ENCODE measurements around the gene CRYAA.

The CRYAA gene

GRCh38 chr21:43187715-43188114 lies 18.9 kb downstream of the CRYAA start:
- no peak overlapping the region for H3K27ac ChIP-seq (ENCODE audit: low read depth, low read length)
- H3K4me3 ChIP-seq (ENCODE audit: low read length) = no peak overlapping the region
- no peak overlapping the region for H3K9ac ChIP-seq (ENCODE audit: low read length)
- no peaks in the 10 kb centered on the region for H3K36me3 ChIP-seq (ENCODE audit: control insufficient read depth, insufficient read depth, low read length)
- H3K4me1 ChIP-seq (ENCODE audit: control insufficient read depth, insufficient read depth, low read length) = no peaks in the 10 kb centered on the region
- peaks cover under 1% of the 10 kb centered on the region for H3K27me3 ChIP-seq (ENCODE audit: control insufficient read depth, insufficient read depth, low read length)

GRCh38 chr21:43188181-43188580 lies 19.4 kb downstream of the CRYAA start:
- Histone ChIP-seq H3K4me3 (ENCODE audit: low read length) (no peak overlapping the region), H3K27ac (ENCODE audit: low read depth, low read length) (no peak overlapping the region), H3K27me3 (ENCODE audit: control insufficient read depth, insufficient read depth, low read length) (peaks cover 3% of the 10 kb centered on the region), H3K9ac (ENCODE audit: low read length) (no peak overlapping the region), H3K36me3 (ENCODE audit: control insufficient read depth, insufficient read depth, low read length) (no peaks in the 10 kb centered on the region), H3K4me1 (ENCODE audit: control insufficient read depth, insufficient read depth, low read length) (no peaks in the 10 kb centered on the region)

GRCh38 chr21:43188592-43189210 lies 19.9 kb downstream of the CRYAA start:
- H3K27ac ChIP-seq (ENCODE audit: low read depth, low read length) = no peak overlapping the region
- no peaks in the 10 kb centered on the region for H3K36me3 ChIP-seq (ENCODE audit: control insufficient read depth, insufficient read depth, low read length)
- no peaks in the 10 kb centered on the region for H3K4me1 ChIP-seq (ENCODE audit: control insufficient read depth, insufficient read depth, low read length)
- H3K9ac ChIP-seq (ENCODE audit: low read length) = no peak overlapping the region
- no peak overlapping the region for H3K4me3 ChIP-seq (ENCODE audit: low read length)
- H3K27me3 ChIP-seq (ENCODE audit: control insufficient read depth, insufficient read depth, low read length) = peaks cover 3% of the 10 kb centered on the region

GRCh38 chr21:43189936-43190335 lies 21.1 kb downstream of the CRYAA start:
- peaks cover 3% of the 10 kb centered on the region for H3K27me3 ChIP-seq (ENCODE audit: control insufficient read depth, insufficient read depth, low read length)
- no peaks in the 10 kb centered on the region for H3K4me1 ChIP-seq (ENCODE audit: control insufficient read depth, insufficient read depth, low read length)
- H3K27ac ChIP-seq (ENCODE audit: low read depth, low read length) = no peak overlapping the region
- H3K9ac ChIP-seq (ENCODE audit: low read length) = no peak overlapping the region
- H3K4me3 ChIP-seq (ENCODE audit: low read length) = no peak overlapping the region
- no peaks in the 10 kb centered on the region for H3K36me3 ChIP-seq (ENCODE audit: control insufficient read depth, insufficient read depth, low read length)

- Histone ChIP-seq H3K27ac (ENCODE audit: low read depth, low read length) (no peak overlapping the region), H3K4me1 (ENCODE audit: control insufficient read depth, insufficient read depth, low read length) (no peaks in the 10 kb centered on the region), H3K4me3 (ENCODE audit: low read length) (no peak overlapping the region), H3K27me3 (ENCODE audit: control insufficient read depth, insufficient read depth, low read length) (peaks cover 6% of the 10 kb centered on the region), H3K9ac (ENCODE audit: low read length) (no peak overlapping the region), H3K36me3 (ENCODE audit: control insufficient read depth, insufficient read depth, low read length) (no peaks in the 10 kb centered on the region)
These were observed 21.7 kb downstream of the CRYAA start for GRCh38 chr21:43190544-43190943.

- H3K36me3 ChIP-seq (ENCODE audit: control insufficient read depth, insufficient read depth, low read length) = no peaks in the 10 kb centered on the region
- no peak overlapping the region for H3K9ac ChIP-seq (ENCODE audit: low read length)
- no peak overlapping the region for H3K27ac ChIP-seq (ENCODE audit: low read depth, low read length)
- no peak overlapping the region for H3K4me3 ChIP-seq (ENCODE audit: low read length)
- no peaks in the 10 kb centered on the region for H3K4me1 ChIP-seq (ENCODE audit: control insufficient read depth, insufficient read depth, low read length)
- peaks cover 6% of the 10 kb centered on the region for H3K27me3 ChIP-seq (ENCODE audit: control insufficient read depth, insufficient read depth, low read length)
These were observed 22.1 kb downstream of the CRYAA start for GRCh38 chr21:43190951-43191350.

- no peak overlapping the region for H3K4me3 ChIP-seq (ENCODE audit: low read length)
- H3K4me1 ChIP-seq (ENCODE audit: control insufficient read depth, insufficient read depth, low read length) = no peaks in the 10 kb centered on the region
- peaks cover 6% of the 10 kb centered on the region for H3K27me3 ChIP-seq (ENCODE audit: control insufficient read depth, insufficient read depth, low read length)
- H3K9ac ChIP-seq (ENCODE audit: low read length) = no peak overlapping the region
- no peak overlapping the region for H3K27ac ChIP-seq (ENCODE audit: low read depth, low read length)
- no peaks in the 10 kb centered on the region for H3K36me3 ChIP-seq (ENCODE audit: control insufficient read depth, insufficient read depth, low read length)
These were observed 22.7 kb downstream of the CRYAA start for GRCh38 chr21:43191521-43191920.

- Histone ChIP-seq H3K9ac (ENCODE audit: low read length) (no peak overlapping the region), H3K4me3 (ENCODE audit: low read length) (no peak overlapping the region), H3K36me3 (ENCODE audit: control insufficient read depth, insufficient read depth, low read length) (no peaks in the 10 kb centered on the region), H3K4me1 (ENCODE audit: control insufficient read depth, insufficient read depth, low read length) (no peaks in the 10 kb centered on the region), H3K27ac (ENCODE audit: low read depth, low read length) (no peak overlapping the region), H3K27me3 (ENCODE audit: control insufficient read depth, insufficient read depth, low read length) (peaks cover 6% of the 10 kb centered on the region)
These were observed 23.2 kb downstream of the CRYAA start for GRCh38 chr21:43191971-43192370.

- Histone ChIP-seq H3K4me3 (ENCODE audit: low read length) (no peak overlapping the region), H3K9ac (ENCODE audit: low read length) (no peak overlapping the region), H3K36me3 (ENCODE audit: control insufficient read depth, insufficient read depth, low read length) (no peaks in the 10 kb centered on the region), H3K27ac (ENCODE audit: low read depth, low read length) (no peak overlapping the region), H3K27me3 (ENCODE audit: control insufficient read depth, insufficient read depth, low read length) (peaks cover 6% of the 10 kb centered on the region), H3K4me1 (ENCODE audit: control insufficient read depth, insufficient read depth, low read length) (no peaks in the 10 kb centered on the region)
These were observed 23.8 kb downstream of the CRYAA start for GRCh38 chr21:43192501-43193081.

GRCh38 chr21:43193088-43193650 lies 24.4 kb downstream of the CRYAA start:
- H3K9ac ChIP-seq (ENCODE audit: low read length) = no peak overlapping the region
- H3K4me3 ChIP-seq (ENCODE audit: low read length) = no peak overlapping the region
- peaks cover 6% of the 10 kb centered on the region for H3K27me3 ChIP-seq (ENCODE audit: control insufficient read depth, insufficient read depth, low read length)
- H3K36me3 ChIP-seq (ENCODE audit: control insufficient read depth, insufficient read depth, low read length) = no peaks in the 10 kb centered on the region
- no peaks in the 10 kb centered on the region for H3K4me1 ChIP-seq (ENCODE audit: control insufficient read depth, insufficient read depth, low read length)
- no peak overlapping the region for H3K27ac ChIP-seq (ENCODE audit: low read depth, low read length)

- H3K4me3 ChIP-seq (ENCODE audit: low read length) = no peak overlapping the region
- no peaks in the 10 kb centered on the region for H3K4me1 ChIP-seq (ENCODE audit: control insufficient read depth, insufficient read depth, low read length)
- peaks cover 6% of the 10 kb centered on the region for H3K27me3 ChIP-seq (ENCODE audit: control insufficient read depth, insufficient read depth, low read length)
- no peak overlapping the region for H3K9ac ChIP-seq (ENCODE audit: low read length)
- H3K36me3 ChIP-seq (ENCODE audit: control insufficient read depth, insufficient read depth, low read length) = no peaks in the 10 kb centered on the region
- H3K27ac ChIP-seq (ENCODE audit: low read depth, low read length) = no peak overlapping the region
These were observed 25.0 kb downstream of the CRYAA start for GRCh38 chr21:43193651-43194302.

- H3K4me1 ChIP-seq (ENCODE audit: control insufficient read depth, insufficient read depth, low read length) = no peaks in the 10 kb centered on the region
- no peak overlapping the region for H3K27ac ChIP-seq (ENCODE audit: low read depth, low read length)
- H3K27me3 ChIP-seq (ENCODE audit: control insufficient read depth, insufficient read depth, low read length) = peaks cover 6% of the 10 kb centered on the region
These were observed 25.7 kb downstream of the CRYAA start for GRCh38 chr21:43194303-43195120.

More at GRCh38 chr21:43194303-43195120, 25.7 kb downstream of the CRYAA start:
- Histone ChIP-seq H3K9ac (ENCODE audit: low read length) (no peak overlapping the region), H3K36me3 (ENCODE audit: control insufficient read depth, insufficient read depth, low read length) (no peaks in the 10 kb centered on the region), H3K4me3 (ENCODE audit: low read length) (no peak overlapping the region)

Measured in rectal smooth muscle tissue (tissue), 1 donor.